Measurements from ENCODE around the gene CDRT15L2.
A peak's percentile ranks its signal among the peaks of the same experiment; 100 is the strongest.
"Not testable (repeated sequence)": the region's sequence is repeated elsewhere in the genome, so short reads cannot be mapped to it uniquely, and the experiment has no call there.

Gene CDRT15L2

DNA sequence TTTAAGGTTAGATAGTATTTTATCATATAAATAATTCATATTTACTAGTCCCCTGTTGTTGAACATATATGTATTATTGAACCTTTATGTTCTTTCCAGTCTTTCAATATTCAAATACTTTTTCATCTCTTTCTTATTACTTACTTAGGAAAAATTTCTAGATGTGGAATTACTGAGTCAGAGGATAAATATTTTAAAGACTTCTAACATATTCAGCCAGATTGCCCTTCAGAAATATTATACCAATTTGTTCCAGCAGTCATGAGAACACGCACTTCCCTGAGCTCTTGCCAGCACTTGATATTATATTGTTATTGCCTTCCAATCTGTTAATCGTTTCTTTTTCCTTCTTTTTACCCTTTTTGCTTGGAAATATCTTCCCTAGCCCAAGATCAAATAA lies 4.5 kb upstream of the CDRT15L2 start:
- not testable (repeated sequence) for DNase-seq, ATAC-seq

DNA sequence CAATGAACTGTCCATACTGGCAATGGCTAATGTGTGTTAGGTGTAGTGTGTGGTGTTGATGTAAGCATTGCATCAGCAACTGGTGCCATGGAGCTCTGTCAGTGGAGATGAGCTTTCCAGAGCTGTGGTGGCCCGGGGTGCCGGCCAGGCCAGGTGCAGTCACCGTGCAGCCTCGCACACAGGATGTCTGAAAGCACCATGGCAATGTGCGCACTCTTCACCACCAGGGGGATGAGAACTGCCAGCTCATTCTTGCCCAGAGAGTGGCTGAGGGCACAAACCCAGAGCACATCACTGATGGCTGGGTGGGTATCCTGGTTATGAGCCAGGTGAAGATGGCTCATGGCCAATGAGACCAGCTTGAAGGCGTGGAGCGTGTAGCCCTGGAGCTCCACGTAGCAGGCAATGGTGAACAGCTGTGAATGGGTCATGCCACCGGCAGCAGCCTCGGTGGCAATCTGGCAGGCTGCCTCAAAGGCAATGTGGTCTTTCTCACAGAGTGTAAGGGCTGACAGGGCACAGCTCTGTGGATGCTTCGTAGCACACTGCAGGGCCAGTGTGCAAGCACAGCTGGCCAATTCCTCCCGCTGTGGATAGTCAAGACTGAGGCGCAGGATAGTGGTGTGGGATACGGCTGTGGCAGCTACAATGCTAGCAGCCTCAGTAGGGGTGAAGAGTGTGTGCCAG lies 4.5 kb downstream of the CDRT15L2 start:
- not testable (repeated sequence) for DNase-seq
- ATAC-seq: peak; percentile 26

DNA sequence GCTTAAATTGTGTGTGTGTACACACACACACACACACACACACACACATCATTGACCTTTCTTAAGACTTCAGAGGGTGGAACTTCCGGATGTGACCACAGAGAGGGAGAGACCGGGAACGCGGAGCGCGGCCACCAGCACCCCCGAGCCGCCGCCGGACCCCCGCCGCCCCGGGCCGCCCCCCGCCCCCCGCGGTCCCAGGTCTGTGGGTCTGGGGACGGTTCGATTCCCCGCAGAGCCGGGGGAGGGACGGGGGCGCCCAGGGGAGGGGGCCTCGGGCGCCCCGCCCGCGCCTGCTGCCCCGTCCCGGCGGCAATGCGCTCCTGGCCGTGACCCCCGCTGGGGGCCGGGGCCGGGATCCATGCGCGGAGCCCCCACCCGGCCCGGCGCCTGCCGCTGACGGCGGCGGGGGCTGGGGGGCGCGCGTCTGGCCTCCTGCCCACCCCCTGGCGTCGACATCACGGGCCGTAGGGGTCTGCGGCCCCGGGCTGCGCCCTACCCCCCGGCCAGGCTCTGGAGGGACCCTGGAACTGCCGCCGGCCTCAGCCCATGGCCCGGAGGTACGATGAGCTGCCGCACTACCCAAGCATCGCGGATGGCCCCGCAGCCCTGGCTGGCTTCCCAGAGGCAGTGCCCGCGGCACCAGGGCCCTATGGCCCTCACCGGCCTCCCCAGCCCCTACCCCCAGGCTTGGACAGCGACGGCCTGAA lies 9.4 kb downstream of the CDRT15L2 start:
- ATAC-seq, DNase-seq: not testable (repeated sequence)

DNA sequence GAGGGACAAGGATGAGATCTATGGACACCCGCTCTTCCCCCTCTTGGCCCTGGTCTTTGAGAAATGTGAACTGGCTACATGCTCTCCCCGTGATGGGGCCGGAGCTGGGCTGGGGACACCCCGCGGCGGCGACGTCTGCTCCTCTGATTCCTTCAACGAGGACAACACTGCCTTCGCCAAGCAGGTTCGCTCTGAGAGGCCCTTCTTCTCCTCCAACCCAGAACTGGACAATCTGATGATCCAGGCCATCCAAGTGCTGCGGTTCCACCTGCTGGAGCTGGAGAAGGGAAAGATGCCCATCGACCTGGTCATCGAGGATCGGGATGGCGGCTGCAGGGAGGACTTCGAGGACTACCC lies 9.9 kb downstream of the CDRT15L2 start:
- not testable (repeated sequence) for ATAC-seq, DNase-seq

DNA sequence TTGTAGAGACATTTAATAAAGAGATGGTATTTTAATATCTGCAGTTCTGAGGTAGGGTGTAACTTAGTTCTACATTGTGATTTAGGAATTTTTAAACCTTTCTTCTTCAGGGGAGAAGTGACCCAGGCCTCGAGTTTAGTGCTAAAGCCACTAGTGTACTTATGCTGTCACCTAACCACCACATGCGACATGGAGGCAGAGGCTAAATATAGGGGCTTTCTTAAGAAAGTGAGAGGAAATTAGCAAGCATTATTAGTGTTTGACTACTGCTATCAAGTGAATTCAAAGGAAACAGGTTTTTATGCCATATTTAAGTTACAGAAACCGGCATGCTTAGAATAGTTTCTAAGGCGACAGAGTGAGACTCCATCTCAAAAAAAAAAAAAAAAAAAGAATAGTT lies 11.5 kb downstream of the CDRT15L2 start:
- not testable (repeated sequence) for DNase-seq, ATAC-seq

DNA sequence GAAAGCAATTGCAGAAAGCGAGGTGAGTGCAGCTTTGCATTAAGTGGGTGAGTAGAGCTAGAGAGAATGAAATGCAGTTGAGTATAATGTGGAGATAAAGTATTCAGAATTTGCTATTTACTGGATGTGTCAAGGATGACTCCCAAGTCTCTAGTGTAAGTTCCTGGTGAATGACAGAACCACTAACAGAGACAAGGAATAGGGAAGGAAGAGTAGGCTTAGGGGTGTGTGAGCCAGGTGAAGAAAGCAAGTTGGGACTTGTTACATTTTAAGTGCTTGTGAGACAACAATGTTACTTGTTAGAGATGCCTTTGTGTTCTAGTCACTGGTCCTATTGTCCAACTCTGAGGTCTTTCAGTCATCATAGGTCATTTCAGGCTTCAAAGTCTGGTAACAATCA lies 26.0 kb downstream of the CDRT15L2 start:
- not testable (repeated sequence) for DNase-seq, ATAC-seq

DNA sequence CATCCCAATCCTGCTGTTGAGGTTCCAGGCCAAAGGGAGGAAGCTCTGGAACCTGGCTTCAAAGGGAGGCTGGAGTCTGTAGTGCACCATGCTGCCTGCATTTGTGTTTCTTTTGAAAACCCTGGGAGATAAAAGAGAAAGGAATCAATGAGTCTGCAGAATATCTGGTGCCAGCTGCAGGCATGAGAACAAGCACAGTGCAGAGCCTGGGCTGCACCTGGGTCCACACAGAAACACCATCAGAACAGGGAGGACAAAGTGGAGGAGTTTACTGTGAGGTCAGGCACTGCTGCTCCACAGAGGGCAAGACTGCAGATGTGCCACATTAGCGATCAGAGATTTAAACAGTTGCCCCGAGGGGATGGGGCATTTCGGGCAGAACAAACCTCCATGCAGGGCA lies 30.0 kb downstream of the CDRT15L2 start:
- DNase-seq, ATAC-seq: not testable (repeated sequence)

DNA sequence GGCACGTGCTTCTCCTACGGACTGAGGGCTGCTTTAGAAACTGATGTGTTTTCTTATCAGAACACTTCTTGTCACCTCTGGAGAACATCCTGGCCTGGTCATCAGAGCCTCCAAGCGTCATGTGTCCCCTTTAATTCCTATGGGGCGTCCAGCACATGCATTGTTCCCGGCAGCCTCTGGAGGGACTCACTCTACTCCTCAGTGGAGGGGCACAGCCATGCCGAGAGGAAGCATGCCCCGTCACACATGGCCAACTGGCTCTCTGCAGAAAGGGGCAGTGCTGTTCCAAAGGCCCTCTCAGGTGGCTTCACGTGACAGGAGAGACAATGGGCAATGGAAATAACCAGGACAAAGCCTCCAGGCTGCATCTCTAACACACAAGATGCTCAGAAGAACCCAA lies 31.8 kb downstream of the CDRT15L2 start:
- DNase-seq (no peak), ATAC-seq (no peak)

DNA sequence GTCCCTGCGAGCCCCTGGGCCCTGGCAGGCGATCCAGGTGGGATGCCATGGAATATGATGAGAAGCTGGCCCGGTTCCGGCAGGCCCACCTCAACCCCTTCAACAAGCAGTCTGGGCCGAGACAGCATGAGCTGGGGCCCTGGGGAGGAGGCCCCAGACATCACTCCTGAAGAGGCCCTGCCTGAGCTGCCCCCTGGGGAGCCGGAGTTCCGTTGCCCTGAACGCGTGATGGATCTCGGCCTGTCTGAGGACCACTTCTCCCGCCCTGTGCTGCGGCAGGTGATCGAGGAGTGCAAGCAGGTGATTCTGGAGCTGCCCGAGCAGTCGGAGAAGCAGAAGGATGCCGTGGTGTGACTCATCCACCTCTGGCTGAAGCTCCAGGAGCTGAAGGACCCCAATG lies 33.1 kb downstream of the CDRT15L2 start:
- ATAC-seq (no peak), DNase-seq (no peak)

DNA sequence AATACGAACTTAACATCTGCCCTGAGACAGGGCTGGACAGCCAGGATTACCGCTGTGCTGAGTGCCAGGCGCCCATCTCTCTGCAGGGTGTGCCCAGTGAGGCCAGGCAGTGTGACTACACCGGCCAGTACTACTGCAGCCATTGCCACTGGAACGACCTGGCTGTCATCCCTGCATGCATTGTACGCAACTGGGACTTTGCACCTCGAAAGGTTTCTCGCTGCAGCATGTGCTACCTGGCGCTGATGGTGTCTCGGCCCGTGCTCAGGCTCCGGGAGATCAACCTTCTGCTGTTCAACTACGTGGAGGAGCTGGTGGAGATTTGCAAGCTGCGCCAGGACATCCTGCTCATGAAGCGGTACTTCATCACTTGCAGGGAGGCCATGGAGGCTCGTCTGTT lies 33.7 kb downstream of the CDRT15L2 start:
- no peak for DNase-seq
- ATAC-seq: no peak

DNA sequence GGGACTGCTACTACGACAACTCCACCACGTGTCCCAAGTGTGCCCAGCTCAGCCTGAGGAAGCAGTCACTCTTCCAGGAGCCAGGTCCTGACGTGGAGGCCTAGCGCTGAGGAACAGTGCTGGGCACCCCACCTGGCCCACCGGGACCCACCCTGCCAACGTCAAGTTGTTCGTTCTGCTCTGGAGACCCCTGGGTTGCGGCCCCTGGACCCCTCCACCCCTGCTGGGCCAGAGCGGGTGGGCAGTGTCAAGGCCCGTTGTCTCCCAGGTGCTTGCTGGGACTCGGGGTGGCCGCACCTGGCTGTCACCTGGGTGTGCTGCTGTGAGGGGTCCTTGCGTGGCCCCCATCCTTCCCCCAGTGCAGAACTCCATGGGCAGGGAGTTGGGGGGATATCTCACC lies 34.4 kb downstream of the CDRT15L2 start:
- DNase-seq (no peak), ATAC-seq (no peak)

DNA sequence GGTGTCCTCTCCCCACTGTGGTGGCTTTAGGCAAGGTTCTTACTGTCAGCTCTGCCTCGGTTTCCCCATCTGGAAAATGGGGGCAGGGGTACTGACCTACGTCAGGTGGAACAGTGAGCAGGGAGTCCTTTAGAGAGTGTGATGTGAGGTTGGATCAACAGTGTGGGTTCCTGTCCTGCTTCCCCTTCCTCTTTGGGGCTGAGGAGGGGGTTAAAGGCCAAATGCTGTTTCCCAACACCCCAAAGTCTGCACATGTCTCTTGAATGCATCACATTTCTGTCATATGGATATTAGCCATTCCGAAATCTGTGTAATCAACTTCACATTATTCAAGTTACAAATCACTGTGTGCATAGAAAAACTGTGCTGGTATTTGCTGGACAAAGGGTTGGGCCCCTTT lies 35.9 kb downstream of the CDRT15L2 start:
- DNase-seq: not testable (repeated sequence)

More for the DNA sequence above, 35.9 kb downstream of the CDRT15L2 start:
- ATAC-seq: not testable (repeated sequence)
